Stimulated activated CD4-positive, alpha-beta T cell treated with anti-CD3 and anti-CD28 coated beads, TNF-alpha, amount 100 ng/mL, for 24 hours (primary cell): Measurements from ENCODE around the gene RUSC2.
"Not testable (repeated sequence)": the region's sequence is repeated elsewhere in the genome, so short reads cannot be mapped to it uniquely, and the experiment has no call there.

Source experiments
- DNase-seq, 3 experiments: peaks; one replicate each; pipeline ENCODE4 v3.0.0-alpha.2; 2020; ENCODE audit warnings: low read depth in 3 of 3

Gene RUSC2

GRCh38 chr9:35522700-35523099 is 32.8 kb downstream of the RUSC2 start:
- no peak for DNase-seq

DNA sequence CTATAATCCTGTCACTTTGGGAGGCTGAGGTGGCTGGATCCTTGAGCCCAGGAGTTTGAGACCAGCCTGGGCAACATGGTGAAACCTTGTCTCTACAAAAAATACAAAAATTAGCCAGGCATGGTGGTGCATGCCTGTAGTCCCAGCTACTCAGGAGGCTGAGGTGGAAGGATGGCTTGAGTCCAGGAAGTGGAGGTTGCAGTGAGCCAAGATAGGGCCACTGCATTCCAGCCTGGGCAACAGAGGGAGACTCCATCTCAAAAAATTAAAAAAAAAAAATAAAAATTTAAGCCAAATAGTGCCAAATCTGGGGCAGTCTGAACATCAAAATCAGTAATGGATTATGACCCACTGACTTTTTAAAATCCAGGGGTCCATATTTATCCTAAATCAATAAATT is 33.6 kb downstream of the RUSC2 start:
- not testable (repeated sequence) for DNase-seq

DNA sequence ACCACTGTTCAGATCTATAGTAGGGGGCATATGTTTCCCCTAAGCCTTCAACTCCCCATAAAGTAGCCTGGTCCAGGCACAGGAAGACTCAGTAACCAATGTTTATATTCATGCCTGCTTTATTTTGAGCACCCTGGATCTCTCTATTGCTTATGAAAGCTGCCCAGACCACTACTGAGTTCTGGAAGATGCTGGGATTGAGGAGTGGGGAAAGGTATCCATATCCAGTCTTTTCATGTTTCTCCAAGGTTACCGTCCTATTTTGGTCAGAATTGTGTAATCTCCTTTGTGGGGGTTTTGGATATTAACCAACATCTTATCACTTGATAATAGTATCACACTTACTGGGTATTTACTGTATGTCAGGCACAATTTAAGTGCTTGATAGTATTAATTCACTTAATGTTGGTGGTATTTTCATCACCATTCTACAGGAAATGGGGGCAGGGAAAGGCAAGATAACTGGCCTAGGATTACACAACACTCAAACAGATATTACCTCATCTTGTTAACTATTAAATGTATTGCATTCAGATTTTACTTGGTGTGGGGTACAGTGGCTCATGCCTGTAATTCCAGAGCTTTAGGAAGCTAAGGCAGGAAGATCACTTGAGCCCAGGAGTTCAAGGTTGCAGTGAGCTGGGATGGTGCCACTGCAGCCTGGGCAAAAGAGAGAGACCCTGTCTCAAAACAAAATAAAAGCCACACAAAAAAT is 36.3 kb downstream of the RUSC2 start:
- no peak for DNase-seq

- DNase-seq: no peak
These were observed 39.4 kb downstream of the RUSC2 start for GRCh38 chr9:35529161-35529823.

GRCh38 chr9:35533398-35533797 is 43.5 kb downstream of the RUSC2 start:
- DNase-seq: no peak

DNA sequence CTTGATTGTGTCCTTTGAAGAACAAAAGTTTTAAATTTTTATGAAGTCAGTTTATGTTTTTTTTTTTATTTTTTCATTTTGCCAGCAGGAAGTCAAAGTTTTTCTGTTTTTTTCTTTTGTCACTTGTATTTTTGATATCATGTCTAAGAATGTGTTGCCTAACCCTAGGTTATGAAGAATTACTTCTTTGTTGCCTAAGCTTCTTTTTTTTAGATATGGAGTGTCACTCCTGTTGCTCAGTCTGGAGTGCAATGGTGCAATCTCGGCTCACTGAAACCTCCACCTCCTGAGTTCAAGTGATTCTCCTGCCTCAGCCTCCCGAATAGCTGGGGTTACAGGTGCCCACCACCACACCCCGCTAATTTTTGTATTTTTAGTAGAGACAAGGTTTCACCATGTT is 45.0 kb downstream of the RUSC2 start:
- not testable (repeated sequence) for DNase-seq

GRCh38 chr9:35537913-35538312 is 48.0 kb downstream of the RUSC2 start:
- DNase-seq: no peak

DNA sequence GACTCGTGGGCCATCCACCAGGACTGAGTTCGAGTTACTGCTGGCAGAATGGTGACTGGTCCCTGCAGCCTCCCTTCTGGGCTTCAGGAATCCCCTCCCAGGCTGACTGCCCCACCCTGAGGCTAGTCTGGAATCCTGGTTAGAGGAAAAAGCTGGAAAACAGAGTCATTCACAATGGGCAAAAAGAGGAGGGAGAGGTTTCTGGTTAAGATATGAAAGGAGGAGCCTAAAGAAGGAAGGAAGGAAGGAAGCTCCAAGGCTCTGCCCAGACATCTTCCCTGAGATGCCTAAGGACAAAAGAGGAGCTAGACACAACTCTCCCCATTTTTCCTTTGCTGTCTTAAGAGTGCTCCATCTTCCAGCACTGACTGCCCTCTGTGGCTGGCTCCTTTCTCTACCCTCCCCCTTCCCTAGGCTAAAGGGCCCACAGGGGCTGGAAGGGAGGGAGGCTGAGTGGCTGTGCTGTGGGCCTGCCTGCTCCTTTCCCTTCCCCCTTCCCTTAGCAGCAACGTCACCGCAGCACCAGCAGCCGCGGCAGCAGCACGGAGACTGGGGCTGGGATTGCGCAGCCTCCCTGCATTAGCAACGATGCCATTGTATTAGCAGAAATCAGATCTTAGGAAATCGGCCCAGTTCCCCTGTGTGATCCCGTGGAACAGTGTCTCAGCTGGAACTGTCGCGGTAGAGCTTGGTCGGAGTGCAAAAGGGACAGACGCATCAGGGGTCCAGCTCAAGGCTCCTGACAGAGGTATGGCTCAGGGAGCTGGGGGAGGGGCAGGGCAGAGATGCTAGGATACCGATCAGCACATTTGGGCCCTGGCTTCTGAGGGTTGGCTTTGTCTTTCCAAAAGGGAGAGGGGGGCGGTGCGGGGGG is 48.7 kb downstream of the RUSC2 start:
- DNase-seq: no peak
